Glomerular visceral epithelial cell (primary cell): ENCODE results near the gene SLC35B2.

ENCODE experiments used
- DNase-seq: peaks from one replicate; pipeline ENCODE4 v3.0.0-alpha.2; 2016; ENCODE audit errors: extremely low spot score

SLC35B2 gene, protein sequence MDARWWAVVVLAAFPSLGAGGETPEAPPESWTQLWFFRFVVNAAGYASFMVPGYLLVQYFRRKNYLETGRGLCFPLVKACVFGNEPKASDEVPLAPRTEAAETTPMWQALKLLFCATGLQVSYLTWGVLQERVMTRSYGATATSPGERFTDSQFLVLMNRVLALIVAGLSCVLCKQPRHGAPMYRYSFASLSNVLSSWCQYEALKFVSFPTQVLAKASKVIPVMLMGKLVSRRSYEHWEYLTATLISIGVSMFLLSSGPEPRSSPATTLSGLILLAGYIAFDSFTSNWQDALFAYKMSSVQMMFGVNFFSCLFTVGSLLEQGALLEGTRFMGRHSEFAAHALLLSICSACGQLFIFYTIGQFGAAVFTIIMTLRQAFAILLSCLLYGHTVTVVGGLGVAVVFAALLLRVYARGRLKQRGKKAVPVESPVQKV

DNA sequence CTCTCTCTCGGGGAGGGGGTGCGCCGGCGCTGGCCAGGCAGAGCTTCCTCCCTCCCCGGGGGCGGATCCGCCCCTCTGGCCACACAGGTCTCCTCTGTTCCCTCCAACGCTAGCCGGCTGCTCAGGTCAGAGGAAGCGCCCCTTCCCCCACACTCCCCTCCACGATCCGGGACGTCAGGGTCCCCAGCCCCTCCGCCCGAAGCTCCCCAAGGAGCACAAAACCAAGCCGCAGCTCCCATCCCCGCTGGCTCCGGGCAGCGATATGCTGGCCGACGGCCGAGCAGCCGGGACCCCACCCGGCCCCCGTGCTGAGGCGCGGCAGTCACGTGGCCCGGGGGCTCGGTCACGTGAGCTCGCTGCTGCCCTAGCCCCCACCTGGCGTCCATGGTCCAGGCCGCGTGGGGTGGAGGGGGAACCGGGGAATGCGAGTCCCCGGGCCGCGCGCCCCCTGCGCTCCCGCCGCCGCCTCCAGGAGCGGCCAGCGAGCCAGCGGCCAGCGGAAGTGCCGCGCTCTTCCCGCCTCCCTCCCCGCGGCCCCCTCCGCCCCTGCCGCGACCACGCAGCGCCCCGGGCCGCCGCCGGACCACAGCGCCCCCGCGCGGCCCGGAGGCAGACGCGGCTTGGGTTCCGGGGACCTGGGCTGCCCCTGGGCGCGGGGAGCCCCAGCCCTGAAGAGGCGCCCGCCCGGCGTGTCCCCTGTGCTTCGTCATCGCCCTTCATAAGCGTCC is at the start of gene SLC35B2:
SLC35B2 (minus strand) TSS at position 504 of the 728 bp plus-strand sequence; CDS start at position 386, 118 bp downstream.
- peak; percentile 81 for DNase-seq

DNA sequence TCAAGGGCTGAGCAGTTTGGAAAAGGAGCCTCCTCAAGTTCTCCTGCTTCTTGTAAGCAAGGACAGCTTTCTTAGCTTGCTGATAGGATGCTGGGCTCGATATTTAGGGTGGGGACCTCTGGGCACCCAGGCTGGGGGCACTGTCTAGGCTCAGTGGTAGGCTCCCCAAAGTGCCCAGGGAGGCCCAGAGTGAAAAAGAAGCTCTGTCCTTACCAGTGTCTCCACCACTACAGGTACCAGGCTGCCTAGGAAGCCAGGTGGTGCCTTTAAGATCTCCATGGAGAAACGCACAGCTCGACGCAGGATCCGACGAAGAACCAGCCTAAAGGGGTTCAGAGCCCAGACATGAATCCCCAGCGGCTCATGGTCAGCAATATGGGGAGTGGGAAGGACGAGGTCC is 49.4 kb upstream of the SLC35B2 start:
- no peak for DNase-seq

DNA sequence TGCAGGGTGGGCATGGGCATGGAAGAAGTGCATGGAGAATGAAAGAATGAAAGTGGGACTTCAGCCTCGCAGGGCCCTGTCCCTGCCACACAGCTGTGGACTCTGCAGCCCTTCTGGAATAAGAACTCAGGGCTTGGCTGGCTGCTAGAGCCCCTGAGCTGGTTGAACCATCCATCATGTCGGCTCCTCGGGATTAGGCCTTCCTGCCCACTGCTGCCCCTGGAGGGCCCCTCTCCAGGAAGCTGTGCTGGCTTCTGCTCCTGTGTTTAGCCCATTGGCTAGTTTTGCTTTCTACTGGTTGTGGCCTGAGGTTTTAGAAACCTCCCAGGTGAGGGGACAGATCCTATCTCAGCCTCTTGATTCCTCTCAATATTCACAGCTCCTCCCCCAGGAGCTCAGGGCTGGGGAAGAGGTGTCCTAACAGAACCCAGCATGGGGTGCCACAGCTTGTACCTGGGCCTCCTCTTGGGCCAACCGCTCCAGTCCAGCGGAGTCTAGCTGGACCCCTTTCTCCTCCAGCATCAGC is 47.9 kb upstream of the SLC35B2 start:
- no peak for DNase-seq

DNA sequence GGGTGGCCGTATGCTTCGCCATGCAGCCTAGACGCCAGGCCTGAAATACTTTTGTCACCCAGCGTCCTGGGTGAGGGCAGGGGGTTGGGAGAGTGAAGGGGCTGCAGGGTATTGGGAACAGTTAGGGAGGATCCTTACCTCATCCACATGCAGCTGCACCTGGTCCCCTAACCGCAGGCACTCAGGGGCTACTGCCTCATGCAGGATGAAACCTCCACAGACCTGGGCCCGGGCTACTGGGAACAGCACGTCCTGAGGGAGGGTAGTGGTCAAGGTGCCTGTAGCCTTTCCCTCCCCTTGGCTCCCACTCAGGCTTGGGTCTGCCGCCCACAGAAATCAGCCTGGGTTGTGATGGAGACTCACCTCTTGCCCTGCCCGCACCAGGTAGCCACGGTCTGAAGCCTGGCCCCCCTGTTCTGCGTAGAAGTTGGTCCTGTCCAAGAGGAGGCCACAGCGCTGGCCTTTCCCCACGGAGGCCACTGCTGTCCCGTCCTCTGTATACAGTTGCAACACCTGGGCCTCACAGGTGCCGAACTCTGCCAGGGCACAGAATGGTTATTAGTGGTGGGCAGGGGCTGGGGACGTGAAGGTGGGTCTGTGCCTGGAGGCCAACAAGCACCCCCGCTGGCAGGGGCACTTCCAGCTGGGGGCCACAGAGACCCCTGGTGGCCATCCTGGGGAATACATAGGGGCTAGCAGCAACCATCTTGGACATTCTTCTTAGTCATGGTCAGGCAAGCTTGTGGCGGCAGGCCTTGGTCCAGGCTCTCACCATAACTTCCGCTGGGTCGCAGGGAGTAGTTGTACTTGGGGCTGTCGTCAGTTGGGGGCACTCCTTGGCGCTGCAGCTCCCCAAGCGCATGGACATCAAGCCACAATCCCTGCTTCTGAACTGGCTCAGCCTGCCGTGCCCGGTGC is 47.2 kb upstream of the SLC35B2 start:
- DNase-seq: peak; percentile 45

DNA sequence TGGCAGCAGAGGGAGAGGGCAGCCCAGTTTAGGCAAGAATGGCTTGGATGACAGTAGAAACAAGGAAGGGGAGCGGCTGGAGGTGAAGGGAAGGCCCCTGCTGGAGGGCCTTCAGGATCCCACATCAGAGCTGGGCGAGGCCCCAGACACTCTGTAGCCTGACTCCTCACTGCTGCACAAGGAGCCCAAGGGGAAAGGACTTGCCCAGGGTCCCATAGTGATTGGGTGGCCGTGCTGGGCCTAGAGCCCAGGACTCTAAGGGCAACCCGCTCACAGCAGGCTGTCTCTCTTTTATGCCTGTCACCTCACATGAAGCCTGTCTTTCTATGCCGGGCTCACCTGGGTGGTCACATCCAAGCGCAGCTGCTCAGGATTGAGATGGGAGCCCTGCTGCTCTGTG is 46.5 kb upstream of the SLC35B2 start:
- DNase-seq: no peak

DNA sequence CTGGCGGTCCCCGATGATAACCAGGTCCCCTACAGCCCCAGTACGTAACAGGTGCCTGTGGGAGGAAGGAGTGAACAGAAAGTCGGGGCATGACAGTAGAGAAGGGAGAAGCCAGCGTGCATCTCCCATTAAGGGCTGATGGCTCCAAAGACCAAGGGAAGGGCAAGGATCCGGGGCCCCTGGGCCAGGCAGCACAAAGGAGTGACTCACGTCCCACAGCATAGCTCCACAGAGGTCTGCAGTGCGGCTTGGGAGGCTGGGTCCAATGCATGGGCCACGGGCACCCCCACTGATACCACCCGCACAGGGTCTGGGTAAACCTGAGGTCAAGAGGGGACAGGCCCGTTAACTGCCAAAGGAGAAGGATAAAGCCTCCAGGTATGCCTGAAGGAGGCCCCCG is 45.5 kb upstream of the SLC35B2 start:
- DNase-seq: no peak

GRCh38 chr6:44301782-44302564 is 44.6 kb upstream of the SLC35B2 start:
- no peak for DNase-seq

- no peak for DNase-seq
These were observed 43.8 kb upstream of the SLC35B2 start for GRCh38 chr6:44301106-44301505.

GRCh38 chr6:44300292-44300823 is 43.0 kb upstream of the SLC35B2 start:
- DNase-seq: no peak

- DNase-seq: no peak
These were observed 41.5 kb upstream of the SLC35B2 start for GRCh38 chr6:44298864-44299263.

DNA sequence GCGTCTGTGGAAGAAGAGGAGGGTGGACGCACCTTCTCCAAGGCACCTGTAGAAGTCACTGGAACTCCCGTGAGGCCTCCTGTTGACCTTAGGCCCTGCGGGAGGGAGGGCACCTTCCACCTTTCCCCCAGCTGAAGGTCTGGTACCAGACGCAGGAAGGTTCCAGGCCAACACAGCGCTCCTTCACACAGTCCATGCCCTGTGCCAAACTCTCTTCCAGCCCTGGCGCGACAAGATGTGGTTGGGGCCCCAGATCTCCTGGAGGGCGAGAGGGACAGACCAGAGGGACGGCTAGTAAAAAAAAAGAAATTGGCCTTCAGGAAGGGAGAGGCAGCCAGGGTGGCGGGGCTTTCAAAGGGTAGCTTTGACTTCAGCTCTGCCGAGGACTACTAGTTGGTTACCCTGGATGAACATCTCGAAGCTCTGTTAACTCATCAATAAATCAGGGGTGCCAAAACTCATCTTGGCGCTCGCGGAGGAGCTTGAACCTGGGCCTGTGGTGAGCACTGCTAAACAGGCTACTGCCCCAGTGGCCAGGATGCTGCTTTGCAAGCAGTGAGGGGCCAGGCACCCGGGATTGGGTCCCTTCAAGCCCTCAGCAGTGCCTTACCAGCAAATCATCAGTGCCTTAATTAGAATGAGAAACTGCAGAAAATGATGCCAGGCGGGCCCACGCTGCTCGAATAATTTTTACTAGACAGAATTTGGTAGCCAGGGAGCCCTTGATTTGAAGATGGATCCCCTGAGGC is 40.9 kb upstream of the SLC35B2 start:
- DNase-seq: no peak

GRCh38 chr6:44297063-44298038 is 40.0 kb upstream of the SLC35B2 start:
- peak; percentile 27 for DNase-seq

DNA sequence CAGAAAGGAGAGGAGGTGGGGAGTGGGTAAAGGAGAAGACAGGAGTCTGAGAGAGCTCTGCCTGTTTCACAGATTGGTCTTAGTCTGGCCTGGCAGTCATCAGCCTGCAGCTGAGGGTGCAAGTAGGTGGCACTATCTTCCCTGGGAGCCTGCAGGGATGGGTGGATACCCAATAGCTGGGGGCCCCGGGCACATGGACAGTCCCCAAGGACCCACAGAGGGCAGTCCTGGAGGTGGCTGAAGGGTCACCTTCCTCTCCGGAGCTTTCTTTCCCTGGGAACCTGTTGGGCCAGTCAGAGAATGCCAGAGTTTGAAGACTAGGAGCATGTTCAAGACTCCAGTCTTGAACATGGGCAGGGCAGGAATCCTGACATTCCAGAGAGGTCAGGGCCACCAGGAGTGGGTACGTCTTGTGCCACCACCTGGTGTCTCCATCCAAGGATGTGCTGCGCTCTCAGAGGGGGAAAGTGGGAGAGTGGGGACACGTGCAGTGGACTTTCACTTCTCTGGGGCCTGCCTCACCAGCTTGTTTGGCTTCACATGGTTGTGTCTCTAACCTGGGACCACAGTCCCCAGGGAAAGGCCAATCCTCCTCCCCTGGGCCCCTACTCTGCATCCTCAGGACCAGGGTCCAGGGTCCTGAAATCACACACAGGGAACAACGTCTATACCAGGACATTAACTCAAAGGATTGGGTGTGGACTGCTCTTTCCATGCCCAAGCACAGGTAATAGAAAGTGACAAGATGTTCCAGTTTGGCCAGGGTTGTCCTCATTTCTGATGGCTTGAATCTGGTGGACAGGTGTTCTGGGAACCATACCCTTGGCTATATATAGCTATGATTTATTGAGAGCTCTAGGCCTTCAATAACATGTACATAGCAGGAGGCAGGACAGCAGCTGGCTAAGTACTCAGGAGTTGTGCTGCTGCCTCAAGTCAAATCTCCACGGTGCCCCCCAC is 37.8 kb upstream of the SLC35B2 start:
- no peak for DNase-seq

DNA sequence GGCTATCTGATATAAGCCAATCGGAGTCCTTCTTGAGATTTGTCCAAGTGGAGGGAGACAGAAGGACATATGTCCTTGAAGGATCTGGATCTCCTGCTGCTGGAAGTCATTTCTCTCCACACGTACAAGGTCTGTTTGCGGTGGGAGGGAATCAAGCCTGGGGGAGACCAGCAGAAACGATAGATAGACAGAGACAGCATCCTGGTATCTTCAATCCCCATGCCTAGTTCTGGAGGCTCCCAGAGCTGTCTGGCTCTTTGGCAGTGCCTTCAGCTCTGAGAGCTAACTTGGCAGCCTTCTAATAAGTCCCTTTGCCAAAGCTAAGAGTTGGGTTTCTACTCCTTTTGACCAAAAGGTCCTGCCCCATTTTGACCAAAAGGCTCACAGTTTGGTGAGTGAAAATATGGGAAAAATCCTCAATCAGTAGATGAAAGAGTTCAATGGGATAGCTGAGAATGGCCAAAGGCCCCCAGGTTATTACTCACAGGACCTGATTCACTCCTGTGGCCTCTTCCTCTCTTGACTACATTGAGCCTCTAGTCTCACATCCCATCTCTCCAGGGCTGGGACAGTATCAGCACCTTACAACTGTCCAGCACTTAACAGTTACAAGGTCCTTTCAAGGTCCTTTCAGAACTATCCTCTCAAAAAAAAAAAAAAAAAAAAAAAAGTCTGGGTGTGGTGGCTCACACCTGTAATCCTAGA is 35.5 kb upstream of the SLC35B2 start:
- DNase-seq: no peak

GRCh38 chr6:44291841-44292240 is 34.5 kb upstream of the SLC35B2 start:
- no peak for DNase-seq

DNA sequence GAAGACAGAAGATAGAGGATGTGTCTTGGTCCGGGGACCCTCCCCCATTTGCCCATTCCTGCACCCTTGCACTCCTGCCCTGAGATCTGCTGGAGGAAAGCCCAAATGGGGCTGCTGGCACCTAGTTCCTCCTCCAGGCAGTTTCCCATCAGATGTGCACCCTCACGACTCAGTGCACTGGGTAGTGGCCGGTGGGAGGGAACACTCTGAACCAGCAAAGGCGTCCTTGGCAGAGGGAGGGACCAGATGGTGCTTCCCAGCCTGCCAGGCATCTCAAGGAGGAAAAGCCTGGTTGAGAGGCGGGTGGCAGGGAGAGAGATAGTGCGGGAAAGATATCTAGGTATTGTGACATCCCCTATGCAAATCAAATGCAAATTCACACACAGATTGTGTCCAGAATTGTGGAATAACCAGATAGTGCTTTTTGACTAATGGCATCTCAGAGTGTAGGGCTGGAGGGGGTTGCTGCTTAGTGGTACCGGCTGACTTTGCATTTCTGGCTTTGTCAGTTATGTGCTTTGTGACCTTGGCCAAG is 32.5 kb upstream of the SLC35B2 start:
- no peak for DNase-seq

- DNase-seq: no peak
These were observed 29.4 kb upstream of the SLC35B2 start for GRCh38 chr6:44286747-44287146.
